Measurements from ENCODE around the gene POLN.

The POLN gene

DNA sequence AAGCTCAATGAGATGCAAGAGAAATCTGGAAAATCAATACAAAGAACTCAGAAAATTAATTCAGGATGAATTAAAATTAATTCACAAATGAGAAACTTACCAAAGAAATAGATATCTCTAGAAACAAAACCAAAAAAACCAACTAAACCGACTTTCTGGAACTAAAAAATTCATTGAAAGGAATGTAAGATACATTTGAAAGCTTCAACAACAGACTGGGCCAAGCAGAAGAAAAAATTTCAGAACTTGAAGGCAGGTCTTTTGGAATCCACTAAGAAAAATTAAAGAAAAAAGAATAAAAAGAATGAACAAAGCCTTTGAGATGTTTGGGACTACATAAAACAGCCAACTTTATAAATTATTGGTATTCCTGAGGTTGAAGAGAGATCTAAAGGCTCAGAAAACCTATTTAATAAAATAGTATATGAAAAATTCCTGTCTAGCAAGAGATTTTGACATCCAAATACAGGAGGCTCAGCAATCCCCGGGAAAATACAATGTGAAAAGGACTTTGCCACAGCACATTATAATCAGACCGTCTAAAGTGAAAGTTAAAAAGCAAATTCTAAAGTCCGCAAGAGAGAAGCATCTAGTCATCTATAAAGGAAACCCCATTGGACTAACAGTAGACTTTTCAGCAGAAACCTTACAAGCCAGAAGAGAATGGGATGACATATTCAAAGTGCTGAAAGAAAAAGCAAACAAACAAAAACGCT is 138.6 kb downstream of the POLN start:
- no peak for DNase-seq

DNA sequence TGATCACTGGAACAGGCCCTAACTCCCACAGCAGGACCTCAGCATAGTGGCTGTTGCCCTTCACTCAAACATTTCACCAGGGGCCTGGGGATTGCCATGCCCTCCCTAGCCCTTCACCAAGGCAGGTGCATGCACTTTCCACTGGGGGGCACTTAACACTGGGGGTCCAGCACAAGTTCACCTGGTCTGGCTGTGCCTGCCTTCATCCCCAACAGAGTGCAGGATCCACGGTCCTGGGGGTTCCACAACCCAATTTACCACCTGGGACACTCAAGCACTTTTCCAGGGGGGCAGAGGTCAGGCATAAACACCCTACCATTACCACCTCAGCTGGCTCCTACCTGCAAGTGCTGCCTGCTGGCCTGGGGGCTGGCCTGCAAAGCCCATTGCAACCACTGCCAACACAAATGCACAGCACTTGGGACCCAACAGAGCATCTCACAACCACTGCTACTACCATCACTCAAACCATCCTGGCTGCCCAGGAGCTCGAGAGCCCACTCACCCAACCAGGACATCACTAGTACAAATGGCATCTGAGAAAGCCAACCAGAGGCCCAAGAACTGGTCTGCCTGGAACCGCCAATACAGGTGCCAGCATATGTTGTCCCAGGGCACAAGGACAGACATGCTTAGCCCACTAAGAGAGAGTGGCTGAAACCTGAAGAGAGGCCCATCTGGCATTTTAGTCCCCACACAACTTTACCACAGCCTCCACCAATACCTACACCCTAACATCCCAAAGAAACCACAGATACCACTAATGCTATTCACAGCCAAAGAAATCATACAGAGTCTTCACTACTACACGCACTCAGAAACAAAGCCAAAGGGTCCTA is 139.7 kb downstream of the POLN start:
- no peak for DNase-seq

- DNase-seq = no peak
Measured at GRCh38 chr4:2101346-2102044, 140.4 kb downstream of the POLN start.

DNA sequence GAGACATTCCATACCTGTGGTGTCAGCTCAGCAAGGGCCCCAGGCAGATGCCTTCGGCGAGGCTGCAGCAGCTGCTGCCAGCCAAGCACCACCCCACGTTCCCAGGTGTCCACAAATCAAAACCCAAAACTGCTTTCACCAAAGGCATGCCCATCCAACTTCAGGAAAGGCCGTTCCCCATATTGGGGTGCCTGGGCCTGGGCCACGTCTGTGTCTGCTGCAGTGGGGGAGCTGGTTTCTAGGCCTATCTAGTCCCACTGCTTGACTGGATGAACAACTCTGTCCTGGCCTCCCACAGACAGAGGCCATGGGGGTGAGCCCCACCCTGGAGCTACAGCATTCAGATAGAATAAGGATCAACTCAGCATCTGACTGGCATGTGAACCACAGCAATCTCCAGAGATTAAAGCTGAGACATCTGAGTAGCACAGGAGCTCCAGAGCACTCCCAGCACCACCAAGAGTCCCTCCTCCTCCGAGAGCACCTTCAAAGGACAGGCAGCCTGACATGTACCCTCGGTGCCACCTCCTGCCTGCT is 145.8 kb downstream of the POLN start:
- no peak for DNase-seq

- no peak for DNase-seq
Measured at GRCh38 chr4:2095236-2096072, 146.5 kb downstream of the POLN start.

- no peak for DNase-seq
Measured at GRCh38 chr4:2094545-2094944, 147.4 kb downstream of the POLN start.

DNA sequence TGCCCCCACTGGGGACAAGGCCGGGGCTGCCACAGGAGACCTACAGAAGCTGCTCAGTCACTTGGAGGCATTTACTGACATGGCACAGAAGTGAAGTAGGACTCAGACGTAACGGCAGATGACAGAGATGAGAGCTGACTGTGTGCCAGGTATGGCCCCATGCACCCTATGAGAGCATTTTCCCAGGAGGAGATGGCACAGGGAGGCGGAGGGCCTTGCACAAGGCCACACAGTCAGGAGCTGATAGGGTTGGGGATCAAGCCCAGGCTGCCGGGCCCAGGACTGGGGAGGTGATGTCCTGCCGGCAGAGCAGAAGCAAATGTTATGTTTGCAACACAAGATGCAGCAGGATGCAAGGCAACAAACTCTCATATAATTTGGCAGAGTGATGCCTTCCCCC is 148.7 kb downstream of the POLN start:
- DNase-seq = no peak

GRCh38 chr4:2092669-2093053 is 149.3 kb downstream of the POLN start:
- DNase-seq = no peak

- DNase-seq = no peak
Measured at GRCh38 chr4:2091990-2092668, 149.8 kb downstream of the POLN start.

DNA sequence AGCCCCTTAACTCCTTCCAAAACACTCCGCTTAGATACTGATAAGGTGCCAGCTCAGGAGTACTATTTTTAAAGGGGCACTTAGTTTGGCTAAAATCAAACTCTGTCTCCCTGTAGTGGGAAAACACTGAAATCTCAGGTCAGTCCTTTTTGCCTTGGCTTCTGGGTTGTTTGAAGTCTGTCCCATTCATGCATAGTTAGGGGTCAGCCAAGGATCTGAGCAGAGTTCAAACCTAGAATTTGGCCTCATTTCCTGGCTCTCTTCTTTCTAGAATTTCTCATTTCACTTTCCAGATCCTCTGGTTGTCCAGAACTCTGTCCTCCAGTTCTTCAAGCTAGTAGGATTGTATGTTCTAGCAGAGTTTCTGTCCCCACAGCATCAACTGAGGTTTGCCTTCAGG is 151.3 kb downstream of the POLN start:
- DNase-seq = no peak

- DNase-seq = no peak
Measured at GRCh38 chr4:2089222-2089621, 152.7 kb downstream of the POLN start.

DNA sequence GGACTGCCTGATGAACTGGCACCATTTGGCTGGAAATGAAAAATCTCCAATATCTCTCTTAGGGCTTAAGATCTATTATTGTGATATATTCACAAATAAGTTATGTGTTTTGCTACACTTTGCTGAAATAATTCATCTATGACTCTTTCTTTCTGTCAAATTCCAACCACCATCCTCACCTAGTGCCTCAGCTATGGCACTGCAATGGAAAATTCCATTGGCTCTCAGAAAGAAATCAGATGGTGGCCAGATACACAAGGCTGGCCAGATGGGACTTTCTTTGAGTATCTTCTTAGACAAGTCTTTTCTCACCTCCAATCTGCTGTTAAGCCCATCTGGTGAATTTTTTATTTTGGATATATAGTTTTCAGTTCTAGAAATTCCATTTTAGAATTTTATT is 154.8 kb downstream of the POLN start:
- DNase-seq = no peak

DNA sequence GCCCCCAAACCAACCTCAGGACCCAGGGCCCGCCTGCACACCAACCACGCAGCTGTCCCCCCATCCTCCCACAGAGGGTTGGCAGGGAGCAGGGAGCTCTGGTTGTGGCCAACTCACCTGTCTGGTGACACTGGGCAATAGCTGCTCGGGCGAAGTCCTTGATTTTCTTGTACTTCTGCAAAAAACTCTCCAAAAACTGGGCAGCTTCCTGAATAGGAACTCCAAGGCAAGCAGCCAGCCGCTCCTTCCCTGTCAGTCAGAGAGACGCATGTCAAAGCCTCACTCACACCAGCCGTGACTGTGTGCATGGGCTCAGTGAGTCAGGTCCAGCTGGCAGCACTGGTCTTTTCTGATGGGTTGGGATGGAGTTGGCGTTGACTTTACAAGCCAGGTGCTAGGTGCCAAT is 156.4 kb downstream of the POLN start:
- DNase-seq = no peak

- no peak for DNase-seq
Measured at GRCh38 chr4:2084316-2084715, 157.6 kb downstream of the POLN start.

DNA sequence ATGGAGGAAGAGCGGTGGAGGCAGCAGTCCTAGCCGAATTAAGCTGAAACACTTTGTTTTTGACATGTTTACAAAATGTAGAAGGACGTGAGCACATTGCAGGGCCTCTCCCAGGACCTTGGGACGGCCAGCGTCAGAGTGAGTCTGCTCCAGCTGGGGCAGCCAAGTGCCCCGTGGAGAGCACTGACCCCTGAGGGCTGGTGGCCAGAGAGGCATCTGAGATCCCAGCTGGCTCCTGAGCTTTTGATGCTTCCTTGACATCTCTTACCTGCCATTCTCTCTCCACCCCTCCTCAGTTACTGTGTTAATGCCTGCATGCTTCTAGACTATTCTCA is 158.1 kb downstream of the POLN start:
- DNase-seq = no peak

DNA sequence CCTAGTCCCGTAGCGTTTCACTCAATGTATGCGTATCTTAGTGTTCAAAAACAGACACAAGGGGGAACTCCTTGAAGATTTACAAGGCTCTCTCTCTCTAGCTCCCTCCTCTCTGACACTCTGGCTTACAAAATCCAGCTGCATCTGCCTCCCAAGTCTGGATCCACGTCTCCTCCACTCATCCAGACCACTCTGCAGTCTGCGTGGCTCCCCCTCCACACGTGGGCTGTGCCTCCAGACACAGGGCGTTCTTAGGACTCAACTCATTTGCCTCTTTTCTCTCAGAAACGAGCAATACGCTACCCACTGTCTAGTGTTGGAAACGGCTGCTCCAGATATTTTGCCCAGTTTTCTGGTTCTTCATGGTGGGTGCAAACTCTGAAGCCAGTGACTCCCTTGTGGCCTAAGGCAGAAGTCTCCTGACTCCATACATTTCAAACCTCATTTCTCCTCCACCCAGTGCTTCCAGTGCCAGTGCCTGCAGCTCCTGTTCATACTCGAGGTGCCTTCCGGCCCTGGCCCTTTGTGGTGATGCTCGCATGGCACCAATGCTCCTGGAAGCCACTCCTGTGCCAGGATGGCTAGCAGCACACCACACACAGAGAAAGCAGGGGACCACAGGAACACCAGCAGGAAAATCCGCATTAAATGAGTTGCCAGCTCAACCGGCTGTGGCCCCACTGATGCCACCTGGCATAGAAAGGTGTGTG is 158.7 kb downstream of the POLN start:
- no peak for DNase-seq

DNA sequence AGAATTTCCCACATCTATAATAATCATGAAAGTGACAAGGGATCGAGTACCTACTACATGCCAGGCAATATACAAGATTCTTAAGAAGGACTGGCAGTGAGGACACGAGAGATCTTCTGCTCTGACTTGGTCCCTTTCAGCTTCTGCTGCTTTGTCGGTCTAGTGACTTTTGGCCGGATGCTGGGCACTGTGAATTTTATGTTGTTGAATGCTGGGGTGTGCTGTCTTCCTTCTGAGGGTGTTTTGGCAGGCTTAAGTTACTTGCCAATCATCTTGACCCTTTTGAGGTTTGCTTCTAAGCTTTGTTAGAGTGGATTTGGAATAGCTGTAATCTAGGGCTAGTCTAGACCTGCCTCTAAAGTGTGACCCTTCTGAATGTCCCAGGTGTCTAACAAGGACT is 159.3 kb downstream of the POLN start:
- no peak for DNase-seq

DNA sequence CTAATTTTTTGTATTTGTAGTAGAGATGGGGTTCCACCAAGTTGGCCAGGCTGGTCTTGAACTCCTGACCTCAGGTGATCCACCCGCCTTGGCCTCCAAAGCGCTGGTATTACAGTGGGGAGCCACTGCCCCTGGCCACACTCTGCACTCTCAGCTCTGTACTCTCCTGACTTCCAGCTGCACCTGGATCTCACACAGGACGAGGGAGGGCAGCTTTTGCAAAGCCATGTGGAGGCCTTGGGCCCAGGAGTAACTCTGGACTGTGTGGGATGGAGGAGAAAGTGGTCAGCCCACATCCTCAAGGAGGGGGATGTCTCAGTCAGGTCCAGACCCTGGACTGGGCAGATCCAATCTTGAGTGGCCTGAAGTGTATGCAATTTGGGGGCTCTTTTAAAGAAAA is 159.8 kb downstream of the POLN start:
- no peak for DNase-seq

DNA sequence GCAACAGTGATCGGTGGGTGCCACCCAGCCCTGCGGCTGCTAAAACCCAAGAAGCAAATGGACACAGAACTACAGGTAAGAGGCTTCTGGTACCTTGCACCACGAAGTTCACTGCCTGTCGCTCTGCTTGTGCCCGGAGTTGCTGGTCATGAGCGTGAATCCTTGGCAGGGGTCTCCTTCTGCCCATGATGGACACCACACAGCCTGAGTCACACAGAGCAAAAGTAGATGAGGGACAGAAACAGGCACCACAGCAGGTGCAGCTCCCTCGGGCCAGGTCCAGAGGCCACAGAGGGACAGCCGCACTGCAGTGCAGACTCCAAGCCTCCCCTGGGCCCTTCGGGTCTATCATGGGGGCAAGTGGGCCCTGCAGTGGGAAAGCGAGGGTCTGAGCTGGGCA is 160.4 kb downstream of the POLN start:
- no peak for DNase-seq

DNA sequence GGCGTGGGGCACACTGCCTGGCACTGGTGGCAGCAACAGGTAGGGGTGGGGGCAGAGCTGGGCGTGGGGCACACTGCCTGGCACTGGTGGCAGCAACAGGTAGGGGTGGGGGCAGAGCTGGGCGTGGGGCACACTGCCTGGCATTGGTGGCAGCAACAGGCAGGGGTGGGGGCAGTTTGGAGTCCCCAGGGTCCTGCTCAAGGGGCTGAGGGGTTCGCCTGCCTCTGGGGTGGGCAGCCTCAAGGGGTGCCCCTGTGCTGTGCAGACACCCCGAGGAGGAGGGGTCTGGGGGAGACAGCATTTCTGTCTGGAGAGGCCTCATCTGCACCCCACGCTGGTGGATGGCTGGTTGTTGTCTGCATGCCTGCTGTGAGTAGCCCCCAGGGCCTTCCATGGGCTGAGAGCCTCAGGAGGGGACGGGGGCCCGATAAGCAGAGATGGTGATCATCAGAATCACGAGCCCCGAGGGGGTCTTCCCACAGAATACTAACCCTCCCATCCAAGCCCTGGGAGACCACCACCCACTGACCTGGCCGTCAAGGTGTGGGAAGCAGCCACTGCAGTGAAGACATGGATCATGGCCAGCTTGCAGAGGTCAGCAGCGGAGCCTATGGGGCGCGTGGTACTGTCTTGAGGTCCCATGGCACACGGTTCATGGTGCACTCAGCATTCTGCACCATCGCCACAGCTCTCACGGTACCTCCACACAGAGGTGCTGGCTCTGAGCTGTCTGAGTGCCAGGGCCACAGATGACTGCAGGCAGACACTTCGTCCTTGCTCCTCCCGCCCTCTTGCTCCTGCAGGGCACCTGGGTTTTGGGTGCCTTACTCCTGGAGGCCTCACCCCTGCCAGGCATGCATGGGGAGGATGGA is 161.3 kb downstream of the POLN start:
- no peak for DNase-seq

- DNase-seq = no peak
Measured at GRCh38 chr4:2079926-2080325, 162.0 kb downstream of the POLN start.
